ENCODE measurements around the gene FSTL4.

The FSTL4 gene

DNA sequence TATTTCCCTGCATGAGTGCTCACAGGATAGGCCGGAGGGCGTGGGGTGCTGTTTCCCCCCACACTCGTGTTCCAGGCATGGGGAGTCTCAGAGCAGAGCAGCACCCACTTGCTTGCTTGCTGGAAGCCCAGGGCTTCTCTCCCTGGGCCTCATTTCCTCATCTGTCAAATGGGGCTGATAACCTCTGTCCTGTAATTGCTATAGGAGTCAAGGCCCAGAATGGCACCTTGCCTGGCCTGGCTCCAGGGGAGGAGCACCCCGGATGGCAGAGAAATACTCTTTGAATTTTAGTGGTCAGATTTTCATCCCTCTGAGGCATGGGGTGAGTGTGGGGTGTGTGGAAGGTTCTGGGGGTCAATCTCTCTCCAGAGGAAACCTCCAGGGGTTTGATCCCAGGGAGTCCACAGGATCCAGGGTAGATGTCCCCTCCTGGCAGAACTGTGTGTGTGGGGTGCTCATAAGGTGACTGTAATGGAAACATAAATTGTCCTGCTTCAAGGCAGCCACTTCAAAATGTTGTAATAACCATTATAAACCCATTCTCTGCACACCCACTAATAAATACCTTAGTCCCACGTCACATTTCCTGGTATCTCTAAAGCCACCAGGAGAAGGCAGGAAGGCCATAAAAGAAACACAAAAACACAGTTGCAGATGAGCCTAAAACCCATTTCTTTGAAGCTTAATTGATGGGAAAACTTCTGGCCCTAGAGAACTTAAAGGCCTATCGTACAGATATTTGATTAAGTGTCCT is 272.2 kb downstream of the FSTL4 start:
- peak; percentile 13 for DNase-seq (ENCODE audit: low spot score)

DNA sequence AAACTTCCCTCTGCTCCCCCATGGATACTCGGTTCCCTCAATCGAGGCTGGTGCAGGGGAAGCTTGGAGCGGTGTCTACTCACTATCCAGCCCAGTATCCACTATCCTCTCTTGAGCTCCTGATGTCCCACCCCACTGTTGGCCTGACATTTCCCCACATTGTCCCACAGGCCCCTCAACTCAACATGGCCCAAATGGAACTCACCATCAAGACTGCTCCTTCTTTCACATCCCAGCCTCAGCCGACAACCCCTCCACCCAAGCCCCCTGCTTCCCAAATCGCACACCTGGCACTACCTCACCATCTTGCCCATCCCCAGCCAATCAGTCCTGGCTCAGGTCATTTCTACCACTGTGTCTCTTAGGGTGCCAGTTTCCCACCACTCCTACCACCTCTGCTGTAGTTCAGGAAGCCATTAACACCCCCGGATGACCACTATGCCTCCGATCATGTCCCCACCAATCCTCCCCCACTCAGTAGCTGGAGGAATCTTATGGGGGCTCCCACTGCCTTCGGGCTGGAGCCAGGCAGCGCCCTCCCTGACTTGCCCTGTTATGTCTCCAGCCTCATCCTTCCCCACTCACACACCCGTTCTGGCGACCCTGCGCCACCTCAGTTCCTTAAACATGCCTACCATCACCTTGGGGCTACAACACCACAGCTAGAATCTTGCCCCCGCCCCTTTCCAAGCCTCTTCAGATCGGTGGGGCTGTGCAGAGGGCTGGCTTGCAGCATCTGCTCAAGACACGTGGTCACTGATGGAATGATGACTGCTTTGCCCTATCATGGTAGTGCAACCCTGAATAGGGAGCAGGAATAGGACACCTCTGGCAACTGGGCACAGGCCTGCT is 273.6 kb downstream of the FSTL4 start:
- DNase-seq (ENCODE audit: low spot score): no peak

DNA sequence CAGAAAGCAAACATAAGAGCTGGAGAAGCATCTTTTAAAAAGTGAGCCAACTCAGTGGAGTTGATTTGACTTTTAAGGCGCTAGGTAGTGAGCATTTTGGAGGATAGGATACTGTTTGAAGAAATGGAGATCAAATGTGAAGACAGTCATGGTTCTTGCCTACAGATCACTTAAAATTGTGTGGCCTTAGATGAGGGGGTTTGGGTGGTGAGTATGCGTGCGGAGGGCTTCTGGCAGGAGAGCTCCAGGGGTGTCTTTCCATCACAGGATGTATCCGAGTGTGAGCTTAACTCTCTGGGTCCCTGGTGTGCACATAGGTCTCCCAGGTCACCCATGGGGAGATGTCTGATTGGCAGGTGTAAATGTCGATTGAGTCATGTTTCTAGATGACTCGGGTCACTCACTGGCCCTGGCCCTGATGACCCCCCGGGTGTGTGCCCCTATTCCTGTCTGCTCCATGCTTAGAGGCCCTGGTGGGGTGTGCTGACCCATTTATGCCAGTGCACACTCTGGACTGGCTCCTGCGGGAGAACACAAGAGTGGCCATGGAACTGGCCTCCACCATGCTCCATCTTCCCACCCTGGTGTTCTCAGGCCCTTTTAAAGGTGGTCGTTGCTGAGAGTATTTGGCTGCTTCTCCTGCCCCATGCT is 274.4 kb downstream of the FSTL4 start:
- DNase-seq (ENCODE audit: low spot score): no peak

DNA sequence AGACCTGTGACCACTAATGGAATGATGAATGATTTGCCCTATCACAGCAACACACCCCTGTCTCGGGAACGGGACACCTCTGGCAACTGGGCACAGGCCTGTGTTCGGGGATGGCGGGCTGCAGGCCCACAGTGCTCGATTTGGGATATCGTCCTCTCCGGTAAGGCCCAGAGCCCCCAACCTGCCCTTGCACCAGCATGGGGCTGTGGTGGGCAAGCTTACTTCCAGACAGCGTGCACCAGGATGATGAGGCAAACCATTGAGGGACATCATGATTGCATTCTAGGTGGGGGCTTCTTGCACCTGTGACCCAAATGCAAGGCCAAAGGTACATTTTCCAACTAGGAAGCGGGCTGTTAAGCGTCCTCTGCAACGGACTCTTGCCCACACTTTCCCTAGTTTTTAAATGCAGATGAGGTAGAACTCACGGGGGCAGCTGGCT is 275.4 kb downstream of the FSTL4 start:
- no peak for DNase-seq (ENCODE audit: low spot score)

DNA sequence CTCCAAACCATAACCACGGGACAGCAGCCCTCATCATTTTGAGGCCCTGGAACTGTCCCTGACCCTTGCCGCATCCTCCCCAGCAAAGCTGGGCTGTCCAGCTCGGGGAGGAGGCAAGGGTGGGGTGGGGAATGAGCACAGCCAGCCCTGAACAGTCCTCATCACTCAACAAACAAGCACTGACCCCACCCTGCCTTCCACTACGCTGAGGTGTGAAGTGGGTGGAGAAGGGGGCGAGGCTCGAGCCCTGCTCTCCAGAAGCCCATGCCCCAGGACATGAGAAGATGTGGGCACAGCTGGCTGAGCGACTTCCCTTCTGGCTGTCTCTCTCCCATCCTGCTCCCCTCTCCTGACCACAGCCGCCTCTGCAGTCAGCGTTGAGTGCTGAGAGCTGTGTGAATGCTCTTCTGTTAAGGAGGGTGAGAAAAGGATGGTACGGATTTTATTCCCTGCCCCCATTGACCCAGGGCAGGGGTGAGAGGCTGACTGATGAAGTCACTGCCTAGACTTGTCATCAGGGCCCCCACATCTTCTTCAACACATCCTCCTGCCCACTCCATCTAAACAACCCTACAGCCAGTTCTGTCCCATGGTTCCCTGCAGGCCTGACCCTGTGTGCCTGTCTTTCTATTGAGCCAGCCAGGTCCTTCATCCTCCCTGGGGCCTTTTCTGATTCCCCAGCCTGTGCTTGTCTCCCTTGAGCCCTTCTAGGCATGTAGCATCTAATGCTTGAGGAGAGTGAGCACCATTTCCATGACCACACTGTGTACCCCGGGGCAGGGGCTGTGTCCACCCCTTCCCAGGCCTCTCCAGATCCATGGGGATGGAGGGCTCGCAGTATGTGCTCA is 276.0 kb downstream of the FSTL4 start:
- no peak for DNase-seq (ENCODE audit: low spot score)

DNA sequence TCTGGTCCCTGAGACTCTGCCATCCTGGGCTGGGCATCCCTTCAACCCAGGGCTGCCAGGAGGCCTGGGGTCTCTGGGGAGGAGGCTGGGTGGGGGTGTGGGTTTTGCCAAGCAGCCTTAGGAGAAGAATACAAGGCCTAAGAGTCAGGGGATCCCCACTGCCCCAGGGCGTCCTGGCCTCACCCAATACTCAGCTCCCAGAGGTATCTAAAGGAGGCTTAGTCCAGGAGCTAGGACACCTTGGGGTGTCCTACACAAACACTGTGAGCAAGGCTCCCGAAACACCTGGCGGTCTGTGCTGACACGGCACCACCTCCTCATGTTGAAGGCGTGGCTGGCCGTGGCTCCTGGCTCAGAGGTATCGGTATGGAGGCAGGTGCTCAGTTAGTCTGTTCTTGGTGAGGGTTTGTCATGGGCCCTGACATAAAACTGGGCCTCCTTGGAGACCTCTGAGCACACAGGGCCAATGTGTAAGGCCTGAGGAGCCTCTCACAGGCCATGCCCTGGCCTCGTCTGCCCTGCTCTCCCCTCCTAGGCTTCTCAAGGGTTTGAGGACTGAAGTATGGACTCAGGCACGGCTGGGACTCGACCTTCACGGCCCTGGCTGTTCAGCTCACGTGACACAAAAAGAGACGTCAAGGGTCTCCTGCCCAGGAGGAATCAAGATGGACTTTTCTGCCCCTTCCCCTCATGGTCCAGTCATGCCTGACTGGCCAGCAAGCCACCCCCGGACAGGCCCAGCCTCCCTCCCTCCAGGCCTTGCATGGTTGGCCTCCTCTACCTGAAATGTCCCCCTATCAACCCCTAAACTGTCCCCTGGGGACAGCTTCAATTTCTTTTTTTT is 277.3 kb downstream of the FSTL4 start:
- no peak for DNase-seq (ENCODE audit: low spot score)

DNA sequence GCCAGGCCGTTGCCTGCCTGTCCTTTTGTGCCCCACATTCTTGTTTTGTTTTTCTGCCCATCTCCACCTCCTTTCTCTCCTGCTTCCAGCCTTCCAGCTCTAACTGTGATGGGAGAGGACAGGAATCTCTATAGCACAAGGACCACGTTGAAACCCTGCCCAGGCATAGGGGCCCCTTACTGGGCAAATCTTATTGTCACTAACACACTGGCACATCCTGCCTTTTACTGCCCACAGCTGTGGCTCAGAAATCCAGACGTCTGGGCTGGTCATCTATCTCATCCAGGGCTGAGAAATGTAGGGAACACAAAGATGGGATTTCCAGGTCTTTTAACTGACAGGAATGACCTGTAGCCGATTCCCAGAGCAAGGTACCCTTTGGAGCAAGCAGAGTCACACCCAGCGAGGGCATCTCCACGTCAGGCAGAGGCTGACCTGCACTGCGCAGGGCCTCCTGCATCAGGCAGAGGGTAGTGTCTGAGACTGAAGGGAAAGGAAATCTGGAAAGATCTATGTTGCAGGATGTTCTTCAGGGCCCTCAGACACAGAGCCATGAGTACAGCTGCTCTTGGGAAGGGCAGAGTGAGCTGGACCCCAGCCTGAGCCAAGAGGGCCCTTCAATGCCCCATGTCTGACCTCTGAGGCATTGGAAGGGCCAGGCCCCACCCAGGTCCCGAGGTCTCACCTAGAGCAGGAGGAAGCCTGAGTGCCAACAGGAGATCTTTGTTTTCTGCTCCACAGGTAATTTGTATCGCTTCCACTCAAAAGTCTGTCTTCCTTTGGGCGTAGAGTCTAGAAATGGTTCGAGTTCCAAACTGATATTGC is 278.8 kb downstream of the FSTL4 start:
- no peak for DNase-seq (ENCODE audit: low spot score)

DNA sequence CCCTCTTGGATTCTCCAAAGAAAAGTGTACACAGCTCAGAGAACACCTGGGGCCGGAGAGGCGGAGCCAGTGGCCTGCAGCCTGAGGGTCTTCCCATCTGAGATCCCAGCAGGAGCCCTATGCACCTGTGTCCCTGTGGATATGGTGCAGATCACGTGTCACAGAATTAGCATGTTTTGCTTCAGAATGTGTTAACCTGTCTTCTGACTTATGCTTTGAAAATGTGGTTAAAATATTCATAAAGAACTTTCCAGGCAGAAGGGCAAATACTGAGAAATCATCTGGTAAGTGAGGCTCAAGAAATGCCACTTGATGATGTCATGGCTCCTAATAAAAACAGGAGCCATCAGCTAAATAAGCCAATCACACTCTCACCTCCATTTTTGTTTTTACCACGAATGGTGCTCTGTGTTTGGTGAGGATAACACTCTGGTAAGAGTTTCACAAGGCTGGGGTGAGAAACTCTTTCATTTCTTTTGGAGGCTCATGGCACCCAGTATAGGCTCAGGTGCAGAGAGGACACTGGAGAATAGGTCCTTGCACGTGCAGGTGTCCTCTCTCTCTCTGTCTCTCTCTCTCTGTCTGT is 279.8 kb downstream of the FSTL4 start:
- no peak for DNase-seq (ENCODE audit: low spot score)

DNA sequence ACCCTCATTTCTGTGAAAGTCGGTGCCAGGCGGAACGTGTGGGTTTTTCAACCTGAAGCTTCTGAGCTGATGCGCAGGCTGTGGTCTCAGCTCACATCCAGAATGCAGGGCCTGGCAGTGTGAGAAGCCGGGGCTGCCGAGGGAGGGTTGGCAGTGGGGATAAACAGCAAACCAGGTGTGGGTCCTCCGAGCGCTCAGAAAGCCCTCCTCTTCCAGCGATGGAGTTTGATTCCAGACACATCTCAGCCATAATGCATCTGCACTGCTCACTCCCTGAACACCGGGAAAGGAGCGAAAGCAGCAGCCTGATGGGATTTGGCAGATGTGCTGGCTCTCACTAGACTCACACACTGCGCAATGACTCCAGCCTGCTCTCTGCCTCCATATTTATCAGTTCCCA is 280.4 kb downstream of the FSTL4 start:
- DNase-seq (ENCODE audit: low spot score): no peak

DNA sequence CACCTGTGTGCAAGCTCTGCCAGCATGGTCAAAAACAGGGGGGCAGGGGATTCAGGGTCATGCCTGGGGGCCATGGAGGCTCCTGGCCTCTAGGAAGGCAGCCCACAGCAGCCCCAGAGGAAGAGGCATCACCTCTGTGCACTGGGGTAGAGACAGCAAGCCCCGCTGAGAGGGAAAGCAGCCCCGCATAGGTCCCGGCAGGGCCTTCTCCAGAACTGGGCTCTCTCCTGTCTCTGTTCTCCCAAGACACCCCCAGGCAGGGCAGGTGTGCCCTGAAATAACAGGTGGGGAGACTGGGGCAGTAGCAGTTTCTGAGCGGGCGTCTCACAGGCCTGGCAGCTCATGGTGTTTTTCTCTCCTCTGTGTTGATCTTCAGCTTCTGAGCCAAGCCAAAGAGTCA is 281.4 kb downstream of the FSTL4 start:
- no peak for DNase-seq (ENCODE audit: low spot score)

DNA sequence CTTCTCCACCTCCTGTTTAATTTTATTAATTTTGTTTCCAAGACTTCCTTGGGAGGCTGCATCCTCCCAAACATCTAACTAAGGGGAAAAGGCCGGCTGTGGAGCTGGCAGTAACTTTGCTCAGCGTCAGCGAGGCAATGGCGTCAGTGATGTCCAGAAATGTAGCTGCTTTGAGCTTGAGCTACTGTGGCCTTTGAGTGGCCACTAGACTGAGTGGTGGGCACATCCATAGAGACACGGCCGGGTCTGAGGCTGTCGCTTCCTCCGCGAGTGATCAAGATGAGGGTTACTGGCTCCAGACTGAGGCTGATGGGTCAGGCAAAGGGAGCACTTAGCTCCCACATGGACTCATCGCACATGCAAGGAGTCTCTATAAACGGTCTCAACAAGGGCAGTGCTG is 283.5 kb downstream of the FSTL4 start:
- no peak for DNase-seq (ENCODE audit: low spot score)

DNA sequence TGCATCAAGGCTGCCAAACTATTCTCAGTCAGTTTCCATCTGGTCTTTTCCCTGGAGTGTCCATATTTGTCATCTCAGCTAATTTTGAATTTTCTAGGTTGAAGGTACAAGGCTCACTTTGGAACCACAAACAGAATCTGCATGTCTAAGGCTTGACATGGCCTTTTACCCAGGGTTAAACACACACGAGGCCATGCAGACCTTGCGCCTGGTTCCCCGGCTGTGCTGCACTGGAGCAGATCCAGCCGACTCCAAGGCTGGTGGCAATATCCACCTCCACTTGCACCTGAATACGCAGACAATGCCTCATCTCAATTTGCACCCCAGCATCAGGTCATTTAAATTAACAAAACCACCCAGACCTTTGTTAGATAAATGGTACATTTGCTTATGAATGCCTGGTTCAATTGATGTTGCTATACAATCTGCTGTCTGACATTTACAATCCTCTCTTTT is 284.4 kb downstream of the FSTL4 start:
- no peak for DNase-seq (ENCODE audit: low spot score)

DNA sequence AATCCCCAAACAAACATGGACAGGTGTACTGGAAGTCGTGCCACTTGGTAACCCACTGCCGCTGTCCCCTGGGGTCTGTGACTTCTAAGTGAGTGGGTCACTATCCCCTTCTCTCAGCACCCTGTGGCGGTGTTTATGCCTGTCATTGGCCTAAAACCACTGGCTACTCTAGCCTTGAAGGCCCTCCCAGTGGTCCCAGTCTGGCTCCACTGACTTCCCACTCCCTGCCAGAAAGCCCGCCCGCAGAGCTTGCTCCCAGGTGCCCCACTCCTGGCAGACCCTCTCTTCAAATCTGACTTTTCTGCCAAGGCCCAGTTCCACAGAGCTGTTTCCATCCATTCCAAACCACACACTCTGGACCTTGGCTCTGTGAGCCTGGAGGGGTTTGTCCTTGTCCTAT is 286.0 kb downstream of the FSTL4 start:
- DNase-seq (ENCODE audit: low spot score): no peak

DNA sequence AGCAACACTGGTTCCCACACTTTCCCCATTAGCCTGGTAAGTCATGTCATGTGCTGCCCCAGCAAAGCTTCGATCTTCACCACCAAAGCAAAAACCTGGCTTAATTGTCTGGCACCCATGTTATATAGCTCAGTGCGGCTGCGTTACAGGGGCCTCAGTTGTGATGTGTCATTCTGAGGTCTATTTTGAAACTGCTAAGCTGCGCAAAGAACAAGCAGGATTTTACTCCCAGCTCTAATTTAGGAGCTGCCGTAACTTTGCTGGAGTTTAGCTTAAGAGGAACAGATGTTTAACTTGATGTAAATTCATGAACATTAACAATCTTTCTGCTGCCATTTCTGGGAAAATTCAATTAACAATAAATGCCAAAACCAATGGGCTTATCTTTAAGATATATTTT is 286.5 kb downstream of the FSTL4 start:
- DNase-seq (ENCODE audit: low spot score): no peak

DNA sequence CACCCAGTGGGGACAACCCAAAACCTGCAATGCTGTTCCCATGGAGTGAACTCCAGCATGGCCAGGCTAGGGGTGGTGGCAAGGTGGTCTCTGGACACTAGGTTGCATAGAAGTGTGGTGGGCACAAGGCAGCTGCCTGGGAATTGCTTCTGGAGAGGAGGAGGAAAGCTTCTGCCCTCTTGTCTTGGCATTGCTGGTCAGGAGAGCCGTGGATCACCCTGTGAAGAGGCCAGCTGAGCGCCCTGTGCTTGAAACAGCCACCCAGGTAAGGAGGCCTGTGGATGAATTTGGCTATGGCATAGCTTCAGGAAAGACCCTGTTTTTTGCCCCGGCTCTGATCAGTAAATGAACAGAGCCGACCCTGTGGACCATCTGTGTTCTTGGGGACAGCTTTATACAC is 287.4 kb downstream of the FSTL4 start:
- no peak for DNase-seq (ENCODE audit: low spot score)

DNA sequence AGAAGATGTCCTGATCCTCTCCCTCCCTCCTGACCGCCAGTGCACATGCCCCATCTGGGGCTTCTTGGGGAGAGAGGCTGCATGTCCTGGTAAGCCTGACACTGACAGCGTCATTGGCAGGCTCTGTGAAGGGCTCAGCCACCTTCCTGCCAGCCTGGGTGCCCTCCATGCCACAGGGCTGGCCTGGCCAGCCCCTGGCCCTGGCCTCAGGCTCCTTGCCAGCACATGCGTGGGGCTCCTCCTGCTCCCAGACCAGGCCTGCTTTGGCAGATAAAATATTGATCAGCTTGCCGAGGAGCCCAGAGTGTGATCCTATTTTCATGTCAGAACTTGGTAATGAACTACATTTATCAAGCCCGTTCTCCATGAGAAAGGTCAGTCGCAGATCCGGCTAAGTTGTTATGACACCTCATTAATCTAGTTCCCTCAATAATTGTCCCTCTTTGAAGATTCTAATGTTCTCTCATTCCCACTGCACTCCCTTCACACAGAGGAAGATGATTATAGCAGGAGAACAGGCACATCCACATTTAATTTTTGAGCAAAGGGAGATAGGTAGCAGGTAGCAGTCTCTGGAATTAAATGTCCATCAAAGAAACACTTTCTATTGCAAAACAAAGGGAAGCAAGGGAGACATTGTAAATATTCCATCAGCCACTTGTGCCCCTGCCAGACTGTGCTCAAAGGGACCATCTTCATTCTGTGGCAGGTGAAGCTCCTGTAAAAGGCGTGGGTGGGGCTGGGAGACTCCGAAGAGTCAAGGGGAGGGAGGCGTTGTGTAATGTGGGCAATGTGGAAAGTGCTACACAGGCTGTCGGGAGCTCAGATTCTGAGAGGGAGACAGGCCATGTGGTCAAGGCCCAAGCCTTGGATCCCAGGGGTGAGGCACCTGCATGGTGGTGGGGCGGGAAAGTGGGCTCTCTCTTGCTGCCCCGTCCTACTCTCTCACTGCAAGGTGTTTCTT is 288.6 kb downstream of the FSTL4 start:
- no peak for DNase-seq (ENCODE audit: low spot score)

DNA sequence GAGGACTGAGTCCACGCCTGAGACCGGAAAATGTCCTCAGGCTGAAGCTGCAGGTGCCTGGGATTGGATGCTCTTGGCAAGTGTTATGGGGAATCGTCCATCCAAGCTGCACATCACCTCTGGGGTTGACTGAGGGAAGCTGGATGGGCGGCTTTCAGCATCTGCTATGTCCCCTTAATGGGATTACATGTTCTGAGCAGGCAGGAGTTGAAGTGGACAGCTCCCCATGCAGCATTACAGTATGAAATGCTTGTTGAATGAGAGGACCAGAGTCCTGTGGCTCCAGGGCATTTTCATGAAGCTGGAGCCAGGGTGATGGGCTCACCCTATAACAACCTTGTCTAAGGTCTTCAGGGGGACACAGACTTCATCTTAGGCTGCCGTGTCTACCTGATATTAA is 289.6 kb downstream of the FSTL4 start:
- DNase-seq (ENCODE audit: low spot score): no peak

DNA sequence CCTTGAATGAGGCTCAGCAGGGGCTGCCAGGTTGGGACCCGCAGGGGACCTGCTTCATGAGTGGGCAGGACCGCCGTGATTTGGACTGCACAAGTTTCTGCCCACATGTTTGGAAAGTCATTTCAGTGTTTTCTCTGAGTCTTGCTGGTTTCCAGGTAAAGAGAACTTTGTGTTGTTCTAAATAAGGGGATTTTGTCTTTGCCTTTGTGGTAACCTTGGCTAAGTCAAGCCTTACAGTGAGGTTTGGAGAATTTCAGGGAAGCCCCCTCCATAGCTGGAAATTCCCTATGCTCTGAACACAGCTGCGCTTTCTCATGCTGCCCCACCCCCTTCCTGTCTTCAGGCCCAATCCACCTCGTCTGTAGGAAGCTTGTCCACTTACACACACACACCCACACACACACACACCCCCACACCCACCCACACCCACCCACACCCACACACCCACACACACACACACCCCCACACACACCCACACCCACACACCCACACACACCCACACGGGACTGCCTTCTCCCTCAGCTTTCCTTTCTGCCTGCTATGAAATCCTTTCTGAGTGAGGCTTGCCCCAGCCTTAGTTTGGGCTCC is 290.4 kb downstream of the FSTL4 start:
- DNase-seq (ENCODE audit: low spot score): no peak

Measured in kidney tubule cell (primary cell).